ENCODE measurements around the gene APOD.

The APOD gene

DNA sequence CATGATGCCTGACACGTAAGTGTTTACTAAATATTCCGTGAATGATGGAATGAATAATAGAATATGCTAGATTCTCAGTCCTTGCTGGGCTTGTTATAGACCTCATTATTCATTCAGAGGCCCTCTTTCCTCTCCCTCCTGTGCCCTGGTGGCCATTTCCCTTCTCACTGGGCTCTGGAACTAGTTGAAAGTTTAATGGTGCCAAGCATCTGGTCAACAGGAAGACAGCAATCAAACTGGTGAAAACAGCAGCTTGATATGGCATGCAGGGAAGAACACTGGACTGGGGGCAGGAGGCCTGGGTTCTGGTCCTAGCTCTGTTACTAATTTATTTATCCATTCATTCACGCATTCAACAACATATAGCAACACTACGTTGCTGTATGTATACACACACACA lies 3.7 kb upstream of the APOD start:
- no peak for DNase-seq (ENCODE audit: low spot score)

DNA sequence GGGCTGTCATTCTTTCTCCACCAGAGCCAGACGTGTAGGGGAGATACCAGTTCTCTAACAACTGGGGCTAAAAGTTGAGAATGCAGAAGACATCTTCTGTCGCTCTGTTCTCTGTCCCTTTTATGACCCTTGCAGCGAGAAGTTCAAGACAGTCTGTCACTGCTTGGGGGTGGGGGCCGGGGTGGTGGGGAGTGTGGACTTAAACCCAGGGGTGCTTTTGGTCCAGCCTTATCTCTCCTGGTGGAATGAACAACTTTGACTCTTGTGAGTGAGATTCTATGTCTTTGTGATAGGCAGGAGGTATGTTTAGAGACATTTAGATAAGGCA lies 767 bp upstream of the APOD start:
- DNase-seq (ENCODE audit: low spot score), result no peak

DNA sequence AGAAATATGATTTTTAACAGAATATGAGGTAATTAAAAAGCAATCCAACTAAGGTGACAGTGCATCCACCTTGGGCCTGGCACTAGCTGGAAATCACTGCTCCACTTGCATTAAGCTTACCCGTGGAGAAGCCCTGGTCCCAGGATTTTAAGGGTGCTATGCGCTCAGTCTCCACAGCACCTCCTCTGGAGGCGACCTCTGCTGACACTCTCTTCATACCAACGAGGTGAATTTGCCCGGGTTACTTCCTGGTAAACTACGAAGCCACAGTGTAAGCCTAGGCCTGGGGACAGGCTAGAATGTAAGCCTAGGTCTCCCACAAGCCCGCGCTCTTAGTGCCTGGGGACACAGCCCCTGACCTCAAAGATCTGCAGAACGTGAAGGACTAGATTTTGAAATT lies 793 bp downstream of the APOD start:
- DNase-seq (ENCODE audit: low spot score), result no peak

DNA sequence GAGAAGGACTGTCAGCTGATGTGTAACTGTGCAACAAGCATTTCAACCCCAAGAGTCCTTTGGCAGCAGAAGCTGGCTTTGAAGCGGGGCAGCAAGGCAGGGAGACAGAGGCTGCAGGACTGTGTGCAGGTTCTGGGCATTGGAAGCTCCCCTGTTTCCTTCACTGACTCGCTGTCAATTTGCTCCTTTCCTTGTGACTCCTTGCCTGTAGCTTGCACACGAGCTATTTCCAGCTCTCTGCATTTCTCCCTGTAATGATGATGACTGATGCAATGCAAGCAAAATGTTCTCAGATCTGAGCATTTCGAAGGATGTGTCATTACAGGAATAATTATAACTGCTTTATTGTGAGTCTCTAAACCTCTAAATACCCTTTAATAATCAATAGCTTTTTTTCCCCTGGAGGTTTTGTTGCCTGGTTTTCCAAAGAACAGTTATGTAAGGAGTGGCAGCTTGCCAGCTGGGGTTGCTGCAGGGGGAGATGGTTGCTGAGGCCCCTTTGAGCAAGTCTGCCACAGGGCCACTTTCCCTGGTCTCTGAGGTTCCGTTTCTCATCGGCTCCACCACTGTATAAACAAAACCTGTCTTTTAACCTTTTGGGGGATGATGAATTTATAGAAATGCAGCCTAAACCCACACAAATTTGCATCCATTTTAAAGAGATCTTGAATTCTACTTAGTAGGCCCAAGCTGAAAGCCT lies 2.8 kb downstream of the APOD start:
- no peak for DNase-seq (ENCODE audit: low spot score)

GRCh38 chr3:195579281-195579680 lies 4.5 kb downstream of the APOD start:
- no peak for DNase-seq (ENCODE audit: low spot score)

DNA sequence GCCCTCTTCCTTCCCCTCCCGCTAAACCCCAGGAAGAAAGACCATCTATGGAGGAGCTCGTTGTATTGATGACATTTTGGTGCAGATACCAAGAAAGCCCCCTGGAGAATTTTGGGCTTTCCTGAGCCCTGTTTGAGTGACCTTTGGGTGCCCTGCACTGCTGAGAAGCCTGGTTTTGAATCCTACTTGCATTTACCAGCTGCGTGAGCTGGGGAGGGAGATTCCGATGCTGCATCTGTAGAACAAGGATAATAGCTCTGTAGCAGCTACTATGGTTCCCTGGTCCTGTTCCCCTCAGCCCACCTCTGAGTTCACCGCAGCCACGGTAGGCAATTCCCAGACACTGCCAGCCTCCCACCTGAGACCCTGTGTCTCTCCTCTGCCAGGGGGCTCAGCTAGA lies 5.2 kb downstream of the APOD start:
- DNase-seq (ENCODE audit: low spot score), result no peak

- DNase-seq (ENCODE audit: low spot score), result no peak
Measured at GRCh38 chr3:195577645-195578177, 6.0 kb downstream of the APOD start.

GRCh38 chr3:195574497-195575304 lies 9.0 kb downstream of the APOD start:
- DNase-seq (ENCODE audit: low spot score), result no peak

- DNase-seq (ENCODE audit: low spot score), result no peak
Measured at GRCh38 chr3:195573611-195574496, 9.9 kb downstream of the APOD start.

DNA sequence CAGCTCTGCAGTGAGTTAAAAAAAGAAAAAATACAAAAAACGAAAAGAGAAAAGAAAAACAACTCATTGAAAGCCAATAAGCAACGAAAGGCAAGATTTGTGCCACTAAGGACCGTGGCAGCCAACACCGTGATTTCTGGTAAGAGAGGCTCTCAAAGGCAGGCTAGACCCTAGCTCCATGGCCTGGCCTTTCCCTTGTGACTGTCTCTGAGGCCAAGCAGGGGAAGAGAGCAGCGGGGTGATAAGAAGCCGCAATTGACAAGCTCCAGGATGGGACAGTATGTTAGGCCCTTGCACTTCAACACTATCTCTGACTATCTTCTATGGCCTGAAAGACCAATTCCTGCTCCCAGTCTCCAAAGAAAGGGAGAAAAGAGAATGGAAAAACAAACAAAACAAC lies 12.4 kb downstream of the APOD start:
- no peak for DNase-seq (ENCODE audit: low spot score)

DNA sequence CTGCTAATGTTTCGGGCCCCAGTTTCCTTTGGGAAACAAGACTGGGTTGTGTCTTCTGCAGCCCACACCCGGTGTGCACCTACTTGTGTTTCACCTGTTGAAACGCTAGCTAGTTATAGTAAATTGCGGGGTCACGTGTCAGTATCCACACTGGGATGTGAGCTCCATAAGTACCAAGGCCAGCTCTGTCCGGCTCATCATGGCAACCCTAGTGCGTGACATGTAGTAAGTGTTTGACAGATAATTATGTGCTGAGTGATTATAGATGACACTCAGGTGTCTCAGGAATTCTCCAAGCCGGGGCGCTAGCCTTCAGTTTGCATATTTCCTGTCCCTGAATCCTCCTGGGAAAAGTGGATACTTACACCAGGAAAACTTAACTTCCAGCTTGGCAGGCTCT lies 12.8 kb downstream of the APOD start:
- DNase-seq (ENCODE audit: low spot score), result no peak

GRCh38 chr3:195570344-195570743 lies 13.4 kb downstream of the APOD start:
- no peak for DNase-seq (ENCODE audit: low spot score)

- DNase-seq (ENCODE audit: low spot score), result no peak
Measured at GRCh38 chr3:195568630-195569029, 15.1 kb downstream of the APOD start.

DNA sequence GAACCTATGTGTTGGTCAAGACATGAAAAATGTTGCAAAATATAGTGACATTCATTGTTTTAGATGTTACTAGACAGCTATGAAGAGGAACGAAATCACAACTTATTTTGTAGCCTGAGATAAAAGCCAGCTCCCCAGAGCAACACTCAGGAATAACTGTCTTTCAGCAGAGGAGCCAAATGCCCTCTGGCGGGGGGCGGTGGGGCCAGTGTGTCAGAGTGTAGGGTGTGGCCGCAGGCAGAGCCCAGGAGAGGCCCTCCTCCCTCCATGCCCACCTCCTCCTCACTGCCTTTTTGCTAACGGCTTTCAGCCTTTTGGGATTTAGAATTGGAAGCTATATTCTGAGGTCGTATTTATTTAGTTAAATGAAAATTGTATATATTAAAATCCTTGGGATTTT lies 16.9 kb downstream of the APOD start:
- DNase-seq (ENCODE audit: low spot score), result no peak

GRCh38 chr3:195565716-195566115 lies 18.0 kb downstream of the APOD start:
- no peak for DNase-seq (ENCODE audit: low spot score)

- no peak for DNase-seq (ENCODE audit: low spot score)
Measured at GRCh38 chr3:195563317-195563716, 20.4 kb downstream of the APOD start.

DNA sequence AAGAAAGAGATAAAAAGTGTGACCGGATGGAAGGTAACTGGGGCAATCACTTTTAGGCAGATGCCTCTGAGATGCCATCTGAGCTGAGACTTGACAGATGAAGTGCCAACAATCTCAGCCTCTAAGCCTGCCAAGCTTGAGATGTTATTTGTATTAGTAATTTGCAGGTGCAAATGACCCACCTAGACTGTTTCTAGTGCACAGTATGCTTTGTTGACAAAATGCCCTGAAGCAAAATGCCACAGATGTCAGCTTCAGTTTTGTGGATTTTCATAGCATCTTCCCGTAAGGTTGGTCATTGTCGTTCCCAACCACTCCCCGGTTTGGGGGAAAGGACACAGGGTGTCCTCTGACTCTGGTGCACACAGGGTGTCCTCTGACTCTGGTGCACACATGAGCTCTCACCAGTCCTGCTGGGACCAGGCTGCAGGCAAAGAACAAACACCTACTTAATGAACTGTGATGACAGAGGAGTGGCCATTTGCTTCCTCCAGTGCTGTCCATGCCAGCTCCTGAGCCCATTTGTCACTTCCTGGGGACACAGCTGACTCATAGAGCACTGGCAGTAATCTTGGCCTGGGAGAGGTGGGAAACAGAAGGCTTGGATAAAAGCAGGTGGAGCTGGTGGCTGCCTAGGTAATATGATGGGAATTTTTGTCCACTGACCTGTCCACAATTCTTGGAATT lies 23.9 kb downstream of the APOD start:
- no peak for DNase-seq (ENCODE audit: low spot score)

GRCh38 chr3:195558602-195559001 lies 25.1 kb downstream of the APOD start:
- peak; percentile 27 for DNase-seq (ENCODE audit: low spot score)

GRCh38 chr3:195557322-195557721 lies 26.4 kb downstream of the APOD start:
- no peak for DNase-seq (ENCODE audit: low spot score)

- no peak for DNase-seq (ENCODE audit: low spot score)
Measured at GRCh38 chr3:195556390-195556789, 27.4 kb downstream of the APOD start.

DNA sequence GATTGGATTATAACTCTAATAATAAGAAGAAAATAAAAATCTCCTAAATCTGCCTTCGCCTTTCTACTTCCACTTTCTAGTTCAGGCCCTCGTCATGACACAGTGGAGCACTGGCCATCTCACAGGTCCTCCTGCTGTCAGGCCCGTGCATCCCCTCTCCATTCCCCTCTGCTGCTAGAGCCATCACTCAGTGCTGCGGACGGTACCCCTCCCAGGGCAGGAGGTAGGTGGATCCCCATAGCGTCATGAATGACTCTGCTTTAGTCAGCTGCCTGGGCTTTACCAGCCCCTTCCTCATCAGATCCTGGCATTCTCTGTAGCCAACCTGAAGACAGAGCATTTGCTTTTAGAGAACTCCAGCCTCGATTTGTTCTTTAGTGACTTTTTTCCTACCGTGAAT lies 28.6 kb downstream of the APOD start:
- DNase-seq (ENCODE audit: low spot score), result no peak

DNA sequence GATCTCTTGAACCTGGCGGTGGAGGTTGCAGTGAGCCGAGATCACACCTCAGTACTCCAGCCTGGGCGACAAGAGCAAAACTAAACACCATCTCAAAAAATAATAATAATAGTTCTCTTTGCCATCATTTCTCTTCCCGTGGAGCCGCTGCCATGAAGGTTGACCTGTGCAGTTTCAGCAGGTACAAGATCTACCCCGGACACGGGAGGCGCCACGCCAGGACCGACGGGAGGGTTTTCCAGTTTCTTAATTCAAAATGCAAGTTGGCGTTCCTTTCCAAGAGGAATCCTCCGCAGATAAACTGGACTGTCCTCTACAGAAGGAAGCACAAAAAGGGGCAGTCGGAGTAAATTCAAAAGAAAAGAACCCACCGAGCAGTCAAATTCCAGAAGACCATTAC lies 29.3 kb downstream of the APOD start:
- DNase-seq (ENCODE audit: low spot score), result no peak
